Mucosa of rectum (tissue), 2 donors: ENCODE results near the gene MAF.

Experiments used
- H3K27ac ChIP-seq, 2 donors: one replicate each; pipeline ENCODE4 v1.7.0; 2013; ENCODE audit warnings: inconsistent platforms in 2 of 2, low read depth in 2 of 2, low read length in 2 of 2
- H3K27me3 ChIP-seq, 2 donors: one replicate each; pipeline ENCODE4 v1.7.0; 2013; ENCODE audit warnings: low read length in 2 of 2; ENCODE audit not compliant: control insufficient read depth in 2 of 2, insufficient read depth in 2 of 2
- H3K36me3 ChIP-seq, 2 donors: one replicate each; pipeline ENCODE4 v1.7.0; 2013; ENCODE audit warnings: low read length in 2 of 2; ENCODE audit not compliant: control insufficient read depth in 2 of 2, insufficient read depth in 2 of 2
- H3K4me1 ChIP-seq, 2 donors: one replicate each; pipeline ENCODE4 v1.7.0; 2013; ENCODE audit warnings: low read length in 2 of 2, mild to moderate bottlenecking in 1 of 2; ENCODE audit not compliant: control insufficient read depth in 2 of 2, insufficient read depth in 2 of 2
- H3K4me3 ChIP-seq, 2 donors: one replicate each; pipeline ENCODE4 v1.7.0; 2013; ENCODE audit warnings: low read length in 2 of 2
- H3K9ac ChIP-seq, 2 donors: one replicate each; pipeline ENCODE4 v1.7.0; 2013; ENCODE audit warnings: low read length in 2 of 2, low read depth in 1 of 2, mild to moderate bottlenecking in 1 of 2
- H3K9me3 ChIP-seq, 2 donors: one replicate each; pipeline ENCODE4 v1.7.0; 2013; ENCODE audit warnings: low read length in 2 of 2; ENCODE audit not compliant: control insufficient read depth in 2 of 2
- donor health status: healthy.
- donor health status: Normal muscosa, but diverticular disease.

Gene MAF

DNA sequence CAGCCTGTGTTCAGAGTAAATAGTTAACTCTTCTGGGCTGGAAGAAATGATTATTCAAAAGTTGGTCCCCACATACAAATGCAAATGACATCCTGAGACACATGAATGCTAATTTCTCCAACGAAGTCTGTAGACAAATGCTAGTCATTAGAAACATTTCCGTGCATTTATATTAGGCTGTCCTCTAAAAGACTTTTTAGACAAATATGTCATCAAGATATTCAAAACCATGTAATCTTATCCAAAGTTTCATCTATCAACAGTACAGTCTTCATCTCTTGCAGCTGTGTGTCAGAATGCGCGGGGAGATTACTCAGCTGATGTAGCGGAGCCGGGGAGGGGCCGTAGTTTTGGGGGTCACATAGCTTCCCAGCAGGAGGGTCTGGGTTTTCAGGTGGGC lies 33.8 kb upstream of the MAF start:
- no peaks in the 10 kb centered on the region for H3K4me1 ChIP-seq
- no peaks in the 10 kb centered on the region for H3K36me3 ChIP-seq
- H3K4me3 ChIP-seq = no peak overlapping the region
- no peak overlapping the region for H3K27ac ChIP-seq
- no peaks in the 10 kb centered on the region for H3K27me3 ChIP-seq
- H3K9me3 ChIP-seq = no peaks in the 10 kb centered on the region
- no peak overlapping the region for H3K9ac ChIP-seq

DNA sequence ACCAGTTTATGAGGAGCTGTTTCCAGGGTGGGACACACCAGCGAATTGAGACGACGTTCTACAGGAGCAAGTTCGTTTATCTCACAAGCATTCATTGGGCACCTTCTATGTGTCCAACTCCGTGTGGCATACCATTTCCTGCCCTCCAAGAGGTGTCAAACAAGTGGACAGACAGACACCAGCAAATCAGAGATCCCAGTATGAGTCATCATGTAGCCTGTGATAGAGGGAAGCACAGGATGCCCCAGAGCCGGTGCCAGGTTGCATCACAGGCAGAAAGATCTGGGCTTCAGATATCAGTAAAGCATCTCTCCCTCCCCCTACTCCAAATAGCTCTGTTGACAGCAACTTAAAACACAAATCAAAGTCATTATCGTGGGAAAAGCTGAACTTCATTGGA lies 31.8 kb upstream of the MAF start:
- H3K4me1 ChIP-seq = no peaks in the 10 kb centered on the region
- no peaks in the 10 kb centered on the region for H3K36me3 ChIP-seq
- H3K9me3 ChIP-seq = no peaks in the 10 kb centered on the region
- no peak overlapping the region for H3K4me3 ChIP-seq
- no peak overlapping the region for H3K9ac ChIP-seq
- H3K27me3 ChIP-seq = no peaks in the 10 kb centered on the region
- no peak overlapping the region for H3K27ac ChIP-seq

DNA sequence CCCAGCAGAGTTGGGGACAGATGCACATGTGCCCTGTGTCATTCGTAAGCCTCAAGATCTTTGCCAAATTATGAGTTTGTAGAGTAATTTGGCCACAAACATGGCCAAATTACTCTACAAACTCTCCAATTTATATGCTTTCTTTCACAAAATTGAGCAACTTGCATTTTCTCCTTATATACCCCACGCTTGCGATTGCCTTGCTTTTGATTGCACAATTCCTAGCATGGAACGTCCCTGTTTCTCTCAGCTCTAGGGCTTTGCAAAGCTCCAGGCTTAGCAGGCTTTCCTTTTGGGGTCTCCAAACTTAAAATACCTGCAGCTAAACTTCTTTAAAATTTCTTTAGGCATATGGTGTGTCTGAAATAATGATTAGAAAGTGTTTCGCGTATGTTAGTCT lies 28.5 kb upstream of the MAF start:
- H3K9ac ChIP-seq = no peak overlapping the region
- H3K27ac ChIP-seq = no peak overlapping the region
- no peak overlapping the region for H3K4me3 ChIP-seq
- no peaks in the 10 kb centered on the region for H3K9me3 ChIP-seq
- no peaks in the 10 kb centered on the region for H3K4me1 ChIP-seq
- H3K27me3 ChIP-seq = no peaks in the 10 kb centered on the region
- no peaks in the 10 kb centered on the region for H3K36me3 ChIP-seq

- H3K27ac ChIP-seq = no peak overlapping the region
- no peaks in the 10 kb centered on the region for H3K27me3 ChIP-seq
- no peaks in the 10 kb centered on the region for H3K36me3 ChIP-seq
Measured at GRCh38 chr16:79628501-79628975, 28.0 kb upstream of the MAF start.

DNA sequence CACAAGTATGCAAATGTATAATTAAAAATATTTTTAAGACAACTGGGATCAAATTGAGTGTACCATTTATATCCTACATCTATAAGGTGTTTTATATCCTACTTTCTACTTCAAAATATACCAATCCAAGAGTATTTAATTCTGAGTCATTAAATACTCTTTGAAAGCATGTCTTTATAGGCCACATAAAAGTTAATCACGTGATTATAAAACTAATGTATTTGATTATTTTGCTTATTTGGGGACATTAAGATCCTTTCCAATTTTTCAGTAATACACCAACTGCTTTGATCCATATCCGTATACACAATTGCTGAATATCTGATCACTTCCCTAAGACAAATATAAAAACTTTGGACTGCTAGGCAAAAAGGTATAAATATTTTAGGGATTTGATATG lies 26.6 kb upstream of the MAF start:
- Histone ChIP-seq H3K27ac (no peak overlapping the region), H3K27me3 (no peaks in the 10 kb centered on the region), H3K4me3 (no peak overlapping the region), H3K9ac (no peak overlapping the region), H3K9me3 (no peaks in the 10 kb centered on the region), H3K4me1 (no peaks in the 10 kb centered on the region), H3K36me3 (no peaks in the 10 kb centered on the region)

More at GRCh38 chr16:79628501-79628975, 28.0 kb upstream of the MAF start:
- Histone ChIP-seq H3K4me1 (no peaks in the 10 kb centered on the region), H3K9ac (no peak overlapping the region), H3K9me3 (no peaks in the 10 kb centered on the region), H3K4me3 (no peak overlapping the region)

GRCh38 chr16:79625738-79626137 lies 25.2 kb upstream of the MAF start:
- no peaks in the 10 kb centered on the region for H3K9me3 ChIP-seq
- no peak overlapping the region for H3K27ac ChIP-seq
- no peaks in the 10 kb centered on the region for H3K4me1 ChIP-seq
- H3K36me3 ChIP-seq = no peaks in the 10 kb centered on the region
- H3K4me3 ChIP-seq = no peak overlapping the region
- H3K27me3 ChIP-seq = no peaks in the 10 kb centered on the region
- H3K9ac ChIP-seq = no peak overlapping the region

- Histone ChIP-seq H3K9me3 (no peaks in the 10 kb centered on the region), H3K4me1 (no peaks in the 10 kb centered on the region), H3K9ac (no peak overlapping the region), H3K4me3 (no peak overlapping the region), H3K27me3 (no peaks in the 10 kb centered on the region), H3K36me3 (no peaks in the 10 kb centered on the region), H3K27ac (no peak overlapping the region)
Measured at GRCh38 chr16:79623824-79624223, 23.3 kb upstream of the MAF start.

GRCh38 chr16:79623062-79623461 lies 22.5 kb upstream of the MAF start:
- Histone ChIP-seq H3K9me3 (no peaks in the 10 kb centered on the region), H3K4me3 (no peak overlapping the region), H3K27me3 (no peaks in the 10 kb centered on the region), H3K36me3 (no peaks in the 10 kb centered on the region), H3K27ac (no peak overlapping the region), H3K9ac (no peak overlapping the region), H3K4me1 (no peaks in the 10 kb centered on the region)

- Histone ChIP-seq H3K36me3 (no peaks in the 10 kb centered on the region), H3K4me1 (no peaks in the 10 kb centered on the region), H3K27ac (no peak overlapping the region), H3K9ac (no peak overlapping the region), H3K27me3 (no peaks in the 10 kb centered on the region), H3K9me3 (no peaks in the 10 kb centered on the region), H3K4me3 (no peak overlapping the region)
Measured at GRCh38 chr16:79621027-79621426, 20.5 kb upstream of the MAF start.

- H3K27ac ChIP-seq = no peak overlapping the region
- H3K27me3 ChIP-seq = no peaks in the 10 kb centered on the region
- H3K9ac ChIP-seq = no peak overlapping the region
- H3K9me3 ChIP-seq = no peaks in the 10 kb centered on the region
- H3K36me3 ChIP-seq = no peaks in the 10 kb centered on the region
- no peak overlapping the region for H3K4me3 ChIP-seq
- no peaks in the 10 kb centered on the region for H3K4me1 ChIP-seq
Measured at GRCh38 chr16:79618692-79619050, 18.1 kb upstream of the MAF start.

DNA sequence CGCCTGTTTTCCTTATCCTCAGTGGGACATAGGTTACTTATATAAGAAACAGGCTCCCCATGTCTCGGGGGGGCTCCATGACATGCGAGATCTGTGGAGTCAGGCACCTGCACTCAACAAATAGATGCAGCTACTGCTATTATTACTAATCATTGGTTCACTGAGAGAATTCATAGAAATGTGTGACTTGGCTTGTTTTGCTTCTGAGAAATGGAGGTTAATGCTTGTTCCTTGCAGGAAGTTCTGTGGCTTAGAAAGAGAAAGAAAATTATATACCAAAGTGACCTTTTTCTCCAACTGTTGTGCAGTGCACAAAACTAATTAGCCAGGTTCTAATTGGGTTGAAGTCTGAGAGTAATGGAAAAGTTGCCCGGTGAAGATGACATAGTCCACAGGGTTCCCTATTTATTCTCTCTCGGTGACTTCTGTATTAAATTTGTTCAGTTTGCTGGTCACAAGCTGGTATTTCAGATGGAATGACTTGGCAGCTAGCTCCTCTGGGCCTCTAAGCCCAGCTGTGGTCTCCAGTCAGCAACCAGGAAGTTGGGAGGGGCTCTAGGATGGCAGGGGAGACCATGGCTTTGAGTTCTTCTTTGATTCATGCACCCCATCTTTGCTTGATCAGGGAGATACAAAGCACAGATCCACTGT lies 17.6 kb upstream of the MAF start:
- Histone ChIP-seq H3K36me3 (no peaks in the 10 kb centered on the region), H3K4me1 (no peaks in the 10 kb centered on the region), H3K9ac (no peak overlapping the region), H3K27me3 (no peaks in the 10 kb centered on the region), H3K4me3 (no peak overlapping the region), H3K9me3 (no peaks in the 10 kb centered on the region), H3K27ac (no peak overlapping the region)
